Choroid plexus epithelial cell (primary cell): ENCODE measurements around the gene BPIFA1.

Source experiments
- DNase-seq: peaks from one replicate; pipeline ENCODE4 v3.0.0-alpha.2; 2010; ENCODE audit warnings: low read depth
- H3K4me3 ChIP-seq: 2 replicates; pipeline ENCODE4 v1.5.1; 2011; ENCODE audit warnings: low read depth, mild to moderate bottlenecking, control low read depth, low read length, moderate library complexity
- TF ChIP-seq, protein P1 (sequence below): conservative IDR thresholded peaks from 2 replicates; pipeline ENCODE4 v1.5.1; 2011; ENCODE audit warnings: low read depth, mild to moderate bottlenecking, control low read depth, inconsistent platforms, low read length, moderate library complexity

The BPIFA1 gene

DNA sequence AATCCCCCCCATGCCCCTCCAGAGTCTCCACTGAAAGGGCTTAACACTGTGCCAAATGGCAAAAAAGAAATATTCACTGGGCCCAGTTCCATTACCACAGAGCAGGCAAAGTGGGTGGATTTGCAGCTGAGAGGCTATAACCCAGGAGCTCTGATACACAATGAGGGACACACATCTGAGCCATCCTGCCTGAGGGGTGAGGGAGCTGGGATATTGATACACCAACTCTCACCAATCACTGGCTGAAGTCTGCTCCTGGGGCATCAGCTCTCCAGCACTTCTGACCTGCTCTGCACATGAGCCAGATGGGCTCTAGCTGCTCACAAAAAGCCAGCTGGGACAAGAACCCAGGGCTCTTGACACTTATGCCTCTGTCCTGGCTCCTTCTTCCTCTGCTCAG, 52.1 kb downstream of the BPIFA1 start:
- H3K4me3 ChIP-seq = no peak overlapping the region
- no peak for DNase-seq
- TF ChIP-seq, protein P1, sequence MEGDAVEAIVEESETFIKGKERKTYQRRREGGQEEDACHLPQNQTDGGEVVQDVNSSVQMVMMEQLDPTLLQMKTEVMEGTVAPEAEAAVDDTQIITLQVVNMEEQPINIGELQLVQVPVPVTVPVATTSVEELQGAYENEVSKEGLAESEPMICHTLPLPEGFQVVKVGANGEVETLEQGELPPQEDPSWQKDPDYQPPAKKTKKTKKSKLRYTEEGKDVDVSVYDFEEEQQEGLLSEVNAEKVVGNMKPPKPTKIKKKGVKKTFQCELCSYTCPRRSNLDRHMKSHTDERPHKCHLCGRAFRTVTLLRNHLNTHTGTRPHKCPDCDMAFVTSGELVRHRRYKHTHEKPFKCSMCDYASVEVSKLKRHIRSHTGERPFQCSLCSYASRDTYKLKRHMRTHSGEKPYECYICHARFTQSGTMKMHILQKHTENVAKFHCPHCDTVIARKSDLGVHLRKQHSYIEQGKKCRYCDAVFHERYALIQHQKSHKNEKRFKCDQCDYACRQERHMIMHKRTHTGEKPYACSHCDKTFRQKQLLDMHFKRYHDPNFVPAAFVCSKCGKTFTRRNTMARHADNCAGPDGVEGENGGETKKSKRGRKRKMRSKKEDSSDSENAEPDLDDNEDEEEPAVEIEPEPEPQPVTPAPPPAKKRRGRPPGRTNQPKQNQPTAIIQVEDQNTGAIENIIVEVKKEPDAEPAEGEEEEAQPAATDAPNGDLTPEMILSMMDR = no peak

DNA sequence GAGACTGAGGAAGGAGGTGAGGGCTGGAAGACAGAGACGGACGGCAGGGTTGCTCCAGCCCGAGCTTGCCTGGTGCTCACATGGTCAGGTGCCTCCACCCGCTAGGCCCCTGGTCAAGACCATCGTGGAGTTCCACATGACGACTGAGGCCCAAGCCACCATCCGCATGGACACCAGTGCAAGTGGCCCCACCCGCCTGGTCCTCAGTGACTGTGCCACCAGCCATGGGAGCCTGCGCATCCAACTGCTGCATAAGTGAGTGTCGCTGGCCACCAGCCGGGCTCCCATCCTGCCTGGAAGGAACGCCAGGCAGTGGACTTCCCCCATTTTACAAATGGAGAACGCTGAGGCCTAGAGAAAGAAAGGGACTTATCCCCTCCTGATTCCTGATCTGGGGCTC, 55.1 kb downstream of the BPIFA1 start:
- no peak overlapping the region for H3K4me3 ChIP-seq
- TF ChIP-seq, protein P1 = no peak

DNA sequence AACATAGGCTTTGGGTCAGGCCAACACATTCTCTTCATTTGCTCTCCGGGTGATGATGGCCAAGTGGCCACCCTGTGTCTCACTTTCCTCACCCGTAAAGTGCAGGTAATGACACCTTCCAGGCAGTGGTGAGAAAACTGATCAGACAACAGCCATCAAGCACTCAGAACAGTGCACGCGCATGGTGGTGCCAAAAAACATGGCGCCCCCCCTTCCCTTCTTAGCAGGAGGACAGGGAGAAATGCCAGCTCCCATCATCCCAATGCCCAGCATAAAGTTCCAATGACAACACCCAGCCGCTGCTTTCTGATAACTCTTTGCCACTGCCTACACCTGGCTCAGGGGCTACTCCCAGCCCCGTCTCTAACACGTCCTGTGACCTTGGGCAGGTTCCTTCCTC, 55.6 kb downstream of the BPIFA1 start:
- TF ChIP-seq, protein P1 = no peak

More for the DNA sequence above, 55.1 kb downstream of the BPIFA1 start:
- no peak for DNase-seq

DNA sequence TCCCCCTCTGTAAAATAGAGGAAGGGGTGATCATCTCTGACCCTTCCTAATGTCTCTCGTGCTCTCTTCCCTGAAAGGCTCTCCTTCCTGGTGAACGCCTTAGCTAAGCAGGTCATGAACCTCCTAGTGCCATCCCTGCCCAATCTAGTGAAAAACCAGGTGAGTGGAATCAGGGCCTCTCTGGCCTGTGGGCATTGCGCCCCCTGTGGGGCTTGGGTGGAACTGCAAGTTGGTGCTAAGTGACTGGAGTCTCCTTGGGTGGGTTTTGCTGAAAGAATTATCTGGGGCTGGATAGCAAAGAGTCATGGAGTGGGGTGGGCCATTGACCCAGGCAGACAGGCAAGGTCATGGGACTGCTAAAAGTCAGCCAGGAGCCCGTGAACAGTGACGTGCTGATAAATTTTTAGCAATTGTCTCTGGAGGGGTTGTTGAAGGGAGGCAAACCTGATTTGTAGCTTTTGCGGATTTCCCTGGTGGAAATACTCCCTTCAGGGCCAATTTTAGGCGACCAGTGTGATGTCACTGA, 56.1 kb downstream of the BPIFA1 start:
- no peak overlapping the region for H3K4me3 ChIP-seq
- TF ChIP-seq, protein P1 = peak; percentile 90
- DNase-seq = peak; percentile 12

More for the DNA sequence above, 55.6 kb downstream of the BPIFA1 start:
- H3K4me3 ChIP-seq = no peak overlapping the region
- DNase-seq = no peak
